Muscle of back (tissue), 13 donors: ENCODE data around the gene GRIP2. TPM values are rescaled to one million over a fixed set of nuclear protein-coding genes. Genes with fewer than 3 reads are reported as not detected.

Source experiments
- DNase-seq, 3 donors: peaks; one replicate each; pipeline versions ENCODE4 v3.0.0 to v3.0.0-alpha.2; 2013
- long read RNA-seq, 9 donors: transcript quantifications; one replicate each; lab custom pipeline, GENCODE V29; 2026
- polyA plus RNA-seq, 10 donors: library from polyadenylated mRNA; unstranded; fragments of 120-200 nt; gene quantifications; one replicate each; pipeline ENCODE4 v1.2.1, GENCODE V29; 2013; ENCODE audit not compliant: insufficient read length in 10 of 10

The GRIP2 gene
- 10 to 100 TPM in 9 of 10 donors, 1 to 10 TPM in 1; 9.5 to 33.7 (median 24.6) TPM for polyA plus RNA-seq
- long read RNA-seq, donor 1, partial matches to known transcripts = 0 of 1 reads
- long read RNA-seq, donor 1, other reads (novel, unspliced or antisense) = 0 of 1 reads
- long read RNA-seq, donor 2, full-length matches to known transcripts = 2 of 2 reads
- long read RNA-seq, donor 2, partial matches to known transcripts = 0 of 2 reads
- long read RNA-seq, donor 2, other reads (novel, unspliced or antisense) = 0 of 2 reads
- long read RNA-seq, donor 3 = 0 reads
- long read RNA-seq, donor 4, full-length matches to known transcripts = 1 of 1 reads
- long read RNA-seq, donor 4, partial matches to known transcripts = 0 of 1 reads
- long read RNA-seq, donor 4, other reads (novel, unspliced or antisense) = 0 of 1 reads
- long read RNA-seq, donor 5 = 0 reads
- long read RNA-seq, donor 6 = 0 reads
- long read RNA-seq, donor 7, partial matches to known transcripts = 0 of 1 reads
- long read RNA-seq, donor 7, other reads (novel, unspliced or antisense) = 0 of 1 reads
- long read RNA-seq, donor 8 = 0 reads
- long read RNA-seq, donor 9, partial matches to known transcripts = 0 of 1 reads
- long read RNA-seq, donor 9, other reads (novel, unspliced or antisense) = 0 of 1 reads

GRCh38 chr3:14539742-14540491, at the start of gene GRIP2:
Gene GRIP2 (minus strand): TSS chr3:14540342. CDS start chr3:14540308, 34 bp downstream.
- no peak for DNase-seq

GRCh38 chr3:14588425-14589112, 48.4 kb upstream of the GRIP2 start:
- no peak for DNase-seq

- peak in 1 of 3 donors; percentile 13 for DNase-seq
Measured at GRCh38 chr3:14587740-14588360, 47.7 kb upstream of the GRIP2 start.

- DNase-seq = no peak
Measured at GRCh38 chr3:14586611-14587010, 46.5 kb upstream of the GRIP2 start.

GRCh38 chr3:14583548-14584091, 43.5 kb upstream of the GRIP2 start:
- DNase-seq = no peak

- DNase-seq = no peak
Measured at GRCh38 chr3:14582045-14582410, 41.9 kb upstream of the GRIP2 start.

GRCh38 chr3:14581334-14582044, 41.3 kb upstream of the GRIP2 start:
- DNase-seq = no peak

- no peak for DNase-seq
Measured at GRCh38 chr3:14577897-14578296, 37.8 kb upstream of the GRIP2 start.

- no peak for DNase-seq
Measured at GRCh38 chr3:14576163-14576562, 36.0 kb upstream of the GRIP2 start.

GRCh38 chr3:14574183-14574582, 34.0 kb upstream of the GRIP2 start:
- DNase-seq = no peak

GRCh38 chr3:14573706-14574105, 33.6 kb upstream of the GRIP2 start:
- no peak for DNase-seq

- DNase-seq = no peak
Measured at GRCh38 chr3:14570864-14571263, 30.7 kb upstream of the GRIP2 start.

GRCh38 chr3:14570089-14570488, 29.9 kb upstream of the GRIP2 start:
- DNase-seq = no peak

GRCh38 chr3:14569474-14570000, 29.4 kb upstream of the GRIP2 start:
- DNase-seq = no peak

- no peak for DNase-seq
Measured at GRCh38 chr3:14568269-14568668, 28.1 kb upstream of the GRIP2 start.

GRCh38 chr3:14566812-14567211, 26.7 kb upstream of the GRIP2 start:
- no peak for DNase-seq

GRCh38 chr3:14565868-14566588, 25.9 kb upstream of the GRIP2 start:
- peak in 1 of 3 donors; percentile 33 for DNase-seq

- DNase-seq = no peak
Measured at GRCh38 chr3:14564741-14565140, 24.6 kb upstream of the GRIP2 start.

- no peak for DNase-seq
Measured at GRCh38 chr3:14563946-14564539, 23.9 kb upstream of the GRIP2 start.
